Measurements from ENCODE around the gene RAB8B.

The RAB8B gene

GRCh38 chr15:63189941-63190768 lies 749 bp downstream of the RAB8B start:
- DNase-seq (ENCODE audit: low read depth): peak; percentile 38
- H3K4me3 ChIP-seq (ENCODE audit: low read length): peak overlapping the region; percentile 69
- no peak for TF ChIP-seq CTCF (IDR thresholded peaks at IDR 0.05; ENCODE audit: insufficient read depth, low read depth, low read length, missing control alignments)

- DNase-seq (ENCODE audit: low read depth): no peak
- no peak for TF ChIP-seq CTCF (IDR thresholded peaks at IDR 0.05; ENCODE audit: insufficient read depth, low read depth, low read length, missing control alignments)
- H3K4me3 ChIP-seq (ENCODE audit: low read length): peak overlapping the region; percentile 69
These were observed 1.6 kb downstream of the RAB8B start for GRCh38 chr15:63190769-63191649.

- H3K4me3 ChIP-seq (ENCODE audit: low read length): no peak overlapping the region
- no peak for DNase-seq (ENCODE audit: low read depth)
- no peak for TF ChIP-seq CTCF (IDR thresholded peaks at IDR 0.05; ENCODE audit: insufficient read depth, low read depth, low read length, missing control alignments)
These were observed 2.7 kb downstream of the RAB8B start for GRCh38 chr15:63191895-63192618.

GRCh38 chr15:63192619-63193206 lies 3.3 kb downstream of the RAB8B start:
- no peak for TF ChIP-seq CTCF (IDR thresholded peaks at IDR 0.05; ENCODE audit: insufficient read depth, low read depth, low read length, missing control alignments)
- DNase-seq (ENCODE audit: low read depth): no peak
- no peak overlapping the region for H3K4me3 ChIP-seq (ENCODE audit: low read length)

GRCh38 chr15:63194302-63194701 lies 4.9 kb downstream of the RAB8B start:
- no peak overlapping the region for H3K4me3 ChIP-seq (ENCODE audit: low read length)
- DNase-seq (ENCODE audit: low read depth): no peak

More at GRCh38 chr15:63194302-63194701, 4.9 kb downstream of the RAB8B start:
- TF ChIP-seq CTCF (IDR thresholded peaks at IDR 0.05; ENCODE audit: insufficient read depth, low read depth, low read length, missing control alignments): no peak

Data from epithelial cell of esophagus (primary cell).